HUDEP-2 (cell line): ENCODE data around the gene CPLX1.
"Not testable (repeated sequence)": the region's sequence is repeated elsewhere in the genome, so short reads cannot be mapped to it uniquely, and the experiment has no call there.

ENCODE experiments used
- DNase-seq, 76 experiments: peaks; one replicate each; lab custom pipeline; 2025; ENCODE audit not compliant: unreplicated experiment in 76 of 76; lab: John Stamatoyannopoulos, UW

Gene CPLX1

DNA sequence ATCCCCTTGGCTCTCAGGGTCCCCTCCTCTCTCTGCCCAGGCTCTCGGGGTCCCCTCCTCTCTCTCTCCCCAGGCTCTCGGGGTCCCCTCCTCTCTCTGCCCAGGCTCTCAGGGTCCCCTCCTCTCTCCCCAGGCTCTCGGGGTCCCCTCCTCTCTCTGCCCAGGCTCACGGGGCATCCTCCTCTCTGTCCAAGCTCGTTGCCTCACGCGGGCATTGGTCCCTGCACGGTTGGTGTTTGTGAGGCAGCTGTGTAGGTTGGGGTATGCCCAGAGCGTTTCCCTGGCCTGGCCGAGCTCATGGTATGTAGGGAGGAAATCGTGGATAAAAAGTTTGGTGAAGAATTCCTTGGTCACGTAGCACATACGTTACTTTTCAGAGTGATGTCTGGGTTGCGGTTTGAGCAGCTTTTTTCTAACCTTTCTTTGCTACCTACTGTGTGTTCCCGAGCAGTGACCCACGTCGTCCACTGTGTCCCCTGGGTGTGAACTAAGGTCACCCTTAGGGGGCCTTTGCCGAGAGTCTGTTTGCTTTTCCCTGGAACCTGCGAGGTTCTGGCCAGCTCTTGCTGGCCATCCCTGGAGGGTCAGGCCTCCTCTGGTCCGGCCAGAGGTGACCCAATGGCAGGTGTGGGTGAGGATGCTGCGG is 83.7 kb downstream of the CPLX1 start:
- no peak for DNase-seq

DNA sequence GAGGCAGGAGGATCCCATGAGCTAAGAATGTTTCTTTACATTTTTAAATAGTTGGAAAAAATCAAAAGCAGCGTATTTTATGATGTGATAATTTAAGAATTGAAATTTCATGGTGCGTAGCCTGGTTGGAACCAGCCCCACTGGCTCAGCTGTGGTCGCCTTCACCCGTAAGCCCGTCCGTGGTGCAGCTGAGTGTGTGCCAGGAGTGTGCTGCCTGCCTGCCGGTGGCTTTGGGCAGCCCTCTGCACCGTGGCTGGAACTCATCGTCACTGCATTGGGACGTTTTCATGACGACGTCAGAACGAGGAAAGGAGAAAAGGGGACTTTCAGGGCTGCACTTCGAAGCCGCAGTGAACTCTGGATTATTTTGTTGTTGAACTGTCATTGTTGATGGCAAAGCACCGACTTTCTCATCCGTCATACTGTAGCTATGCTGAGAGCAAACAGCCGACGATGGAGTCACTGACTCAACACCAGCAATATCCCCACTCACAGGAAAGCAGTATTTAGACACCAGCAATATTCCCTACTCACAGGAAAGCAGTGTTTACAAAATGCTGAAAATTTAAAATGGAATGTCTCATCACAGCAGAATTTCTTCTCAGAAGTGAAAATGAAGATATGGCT is 85.2 kb downstream of the CPLX1 start:
- no peak for DNase-seq

DNA sequence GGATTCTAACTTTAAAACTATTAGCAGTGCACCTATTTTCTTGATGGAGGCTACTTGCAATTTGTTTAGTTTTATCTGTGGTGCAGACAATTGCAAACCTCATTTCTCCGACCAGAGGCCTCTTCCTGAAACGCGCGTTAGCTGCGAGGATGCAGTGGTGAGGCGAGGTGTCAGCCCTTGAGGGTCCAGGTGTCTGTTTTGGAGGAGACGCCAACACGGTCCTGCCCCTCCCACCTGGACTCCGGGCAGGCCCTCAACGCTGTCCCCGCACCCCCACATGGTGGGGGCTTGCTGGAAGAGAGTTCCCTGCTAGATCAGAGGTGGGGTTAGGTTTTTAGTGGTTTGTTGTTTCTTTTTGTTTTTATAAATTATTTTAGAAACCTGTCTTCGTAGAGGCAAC is 85.9 kb downstream of the CPLX1 start:
- DNase-seq = no peak

DNA sequence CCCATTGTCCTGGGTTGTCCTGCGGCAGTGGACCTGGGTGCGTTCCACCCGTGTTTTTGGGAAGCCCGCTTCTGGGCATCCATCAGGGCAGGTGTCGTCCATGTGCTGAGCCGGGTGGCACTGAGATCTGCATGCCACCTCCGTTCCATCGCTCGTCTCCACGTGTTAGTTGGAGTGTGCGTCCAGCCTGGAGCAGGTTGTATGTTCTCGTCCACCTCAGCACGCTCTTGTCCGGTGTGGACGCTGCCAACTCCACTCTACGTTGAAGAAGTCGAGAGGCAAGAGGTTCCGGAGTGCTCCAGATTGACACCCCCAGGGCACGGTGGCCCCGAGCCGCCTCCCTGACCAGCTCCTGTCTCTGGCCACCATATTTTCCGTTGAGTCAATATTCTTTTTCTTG is 86.4 kb downstream of the CPLX1 start:
- DNase-seq = no peak

DNA sequence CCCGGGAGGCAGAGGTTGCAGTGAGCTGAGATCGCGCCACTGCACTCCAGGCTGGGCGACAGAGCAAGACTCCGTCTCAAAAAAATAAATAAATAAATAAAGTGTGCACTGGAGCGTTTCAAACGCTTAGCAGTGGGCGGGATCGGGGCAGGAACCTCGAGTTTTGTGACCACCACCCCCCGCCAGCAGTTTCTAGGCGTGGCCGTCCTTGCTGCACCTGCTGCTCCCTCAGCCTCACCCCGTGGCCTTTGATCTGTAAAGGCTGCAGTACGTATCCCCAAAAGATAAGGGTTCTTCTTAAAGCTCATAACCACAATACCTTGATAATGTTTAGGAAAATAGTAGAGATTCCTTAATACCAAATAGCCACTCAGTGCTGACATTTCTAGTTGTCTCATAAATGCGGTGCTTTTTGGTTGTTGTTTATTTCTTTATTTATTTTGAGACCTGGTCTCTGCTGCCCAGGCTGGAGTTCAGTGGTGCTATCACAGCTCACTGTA is 87.1 kb downstream of the CPLX1 start:
- no peak for DNase-seq

DNA sequence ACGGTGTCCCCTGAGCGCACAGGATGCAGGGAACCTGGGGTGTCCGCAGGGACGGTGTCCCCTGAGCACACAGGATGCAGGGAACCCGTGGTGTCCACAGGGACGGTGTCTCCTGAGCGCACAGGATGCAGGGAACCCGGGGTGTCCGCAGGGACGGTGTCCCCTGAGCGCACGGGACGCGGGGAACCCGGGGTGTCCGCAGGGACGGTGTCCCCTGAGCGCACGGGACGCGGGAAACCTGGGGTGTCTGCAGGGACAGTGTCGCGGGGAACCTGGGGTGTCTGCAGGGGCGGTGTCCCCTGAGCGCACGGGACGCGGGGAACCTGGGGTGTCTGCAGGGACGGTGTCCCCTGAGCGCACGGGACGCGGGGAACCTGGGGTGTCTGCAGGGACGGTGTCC is 89.4 kb downstream of the CPLX1 start:
- not testable (repeated sequence) for DNase-seq

DNA sequence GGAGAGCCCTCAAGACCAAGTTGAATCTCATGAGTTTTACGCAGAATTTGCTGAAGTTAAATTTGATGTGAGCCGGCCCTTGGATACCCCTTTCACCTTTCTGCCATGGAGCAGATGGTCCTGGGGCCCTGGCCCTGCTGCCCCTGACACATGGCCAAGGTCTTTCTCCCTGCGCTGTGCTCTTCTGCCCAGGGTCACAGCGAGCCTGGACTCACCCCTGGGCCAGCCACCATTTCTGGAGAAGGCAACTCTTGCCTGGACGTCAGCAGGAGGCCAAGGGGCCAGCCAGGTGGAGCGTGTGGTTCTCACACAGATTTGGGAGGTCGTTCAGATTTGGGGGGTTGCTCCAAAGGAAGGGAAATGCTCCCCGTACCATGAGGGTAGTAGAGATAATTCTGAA is 90.3 kb downstream of the CPLX1 start:
- no peak for DNase-seq
